KMS-11 (cell line): ENCODE measurements around the gene FAM241B.
A peak's percentile ranks its signal among the peaks of the same experiment; 100 is the strongest.

Experiments used
- H2AFZ ChIP-seq: fragments of 200-600 bp; sonication (generic); 2 replicates; pipeline ENCODE4 v1.6.1; 2016; ENCODE audit warnings: antibody characterized with exemption, mixed run types, low read depth
- H3K27ac ChIP-seq: fragments of 200-600 bp; sonication (generic); 2 replicates; pipeline ENCODE4 v1.6.1; 2016; ENCODE audit warnings: mild to moderate bottlenecking, mixed run types
- H3K27me3 ChIP-seq: fragments of 200-600 bp; sonication (generic); 2 replicates; pipeline ENCODE4 v1.6.1; 2017; ENCODE audit warnings: mild to moderate bottlenecking, low read depth, mixed run types, moderate library complexity; ENCODE audit not compliant: insufficient read depth
- H3K36me3 ChIP-seq: fragments of 200-600 bp; sonication (generic); 2 replicates; pipeline ENCODE4 v1.6.1; 2017; ENCODE audit warnings: mild to moderate bottlenecking, mixed run types; ENCODE audit not compliant: insufficient read depth
- H3K4me1 ChIP-seq: fragments of 200-600 bp; sonication (generic); 2 replicates; pipeline ENCODE4 v1.6.1; 2016; ENCODE audit warnings: mild to moderate bottlenecking, low read depth, mixed run types; ENCODE audit not compliant: poor library complexity, severe bottlenecking
- H3K4me2 ChIP-seq: fragments of 200-600 bp; sonication (generic); 2 replicates; pipeline ENCODE4 v1.7.0; 2016; ENCODE audit warnings: mild to moderate bottlenecking, mixed run types
- H3K4me3 ChIP-seq: fragments of 200-600 bp; sonication (generic); IDR thresholded peaks from 2 replicates; pipeline ENCODE4 v1.6.1; 2017; ENCODE audit warnings: low read depth, low read length, mixed read lengths; ENCODE audit not compliant: insufficient read depth
- H3K79me2 ChIP-seq: fragments of 200-600 bp; sonication (generic); 2 replicates; pipeline ENCODE4 v1.6.1; 2016; ENCODE audit warnings: low read depth, mixed run types; ENCODE audit not compliant: insufficient read depth
- H3K9ac ChIP-seq: fragments of 200-600 bp; sonication (generic); 2 replicates; pipeline ENCODE4 v1.6.1; 2016; ENCODE audit warnings: mild to moderate bottlenecking, mixed run types
- H4K20me1 ChIP-seq: fragments of 200-600 bp; sonication (generic); 2 replicates; pipeline ENCODE4 v1.6.1; 2016; ENCODE audit warnings: mild to moderate bottlenecking, mixed run types; ENCODE audit not compliant: insufficient read depth
- TF ChIP-seq, protein P1 (sequence below): fragments of 200-600 bp; sonication (generic); conservative IDR thresholded peaks from 2 replicates; pipeline ENCODE4 v1.6.1; 2017; ENCODE audit warnings: low read depth, mild to moderate bottlenecking, antibody characterized with exemption, low read length, moderate library complexity, mixed read lengths

FAM241B gene

DNA sequence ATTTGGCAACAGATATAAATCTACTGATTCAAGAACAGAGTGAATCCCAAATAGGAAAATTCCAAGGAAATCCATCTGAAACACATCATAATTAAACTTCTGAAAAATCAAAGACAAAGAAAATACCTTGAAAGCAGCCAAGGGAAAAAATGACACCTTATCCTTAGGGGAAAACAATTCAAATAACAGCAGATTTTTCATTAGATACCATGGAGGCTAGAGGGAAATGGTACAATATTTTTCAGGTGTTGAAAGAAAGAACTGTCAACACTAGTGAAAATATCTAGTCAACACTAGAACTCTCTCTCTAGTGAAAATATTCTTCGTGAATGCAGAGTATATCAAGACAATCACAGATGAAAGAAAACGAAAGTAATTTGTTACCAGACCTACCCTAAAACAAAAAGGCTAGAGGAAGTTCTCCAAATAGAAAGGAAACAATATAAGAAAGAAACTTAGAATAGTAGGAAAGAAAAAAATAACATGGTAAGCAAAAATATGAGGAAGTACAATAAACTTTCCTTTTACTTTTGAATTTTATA lies 5.7 kb upstream of the FAM241B start:
- TF ChIP-seq, protein P1, sequence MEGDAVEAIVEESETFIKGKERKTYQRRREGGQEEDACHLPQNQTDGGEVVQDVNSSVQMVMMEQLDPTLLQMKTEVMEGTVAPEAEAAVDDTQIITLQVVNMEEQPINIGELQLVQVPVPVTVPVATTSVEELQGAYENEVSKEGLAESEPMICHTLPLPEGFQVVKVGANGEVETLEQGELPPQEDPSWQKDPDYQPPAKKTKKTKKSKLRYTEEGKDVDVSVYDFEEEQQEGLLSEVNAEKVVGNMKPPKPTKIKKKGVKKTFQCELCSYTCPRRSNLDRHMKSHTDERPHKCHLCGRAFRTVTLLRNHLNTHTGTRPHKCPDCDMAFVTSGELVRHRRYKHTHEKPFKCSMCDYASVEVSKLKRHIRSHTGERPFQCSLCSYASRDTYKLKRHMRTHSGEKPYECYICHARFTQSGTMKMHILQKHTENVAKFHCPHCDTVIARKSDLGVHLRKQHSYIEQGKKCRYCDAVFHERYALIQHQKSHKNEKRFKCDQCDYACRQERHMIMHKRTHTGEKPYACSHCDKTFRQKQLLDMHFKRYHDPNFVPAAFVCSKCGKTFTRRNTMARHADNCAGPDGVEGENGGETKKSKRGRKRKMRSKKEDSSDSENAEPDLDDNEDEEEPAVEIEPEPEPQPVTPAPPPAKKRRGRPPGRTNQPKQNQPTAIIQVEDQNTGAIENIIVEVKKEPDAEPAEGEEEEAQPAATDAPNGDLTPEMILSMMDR = no peak
- no peak overlapping the region for H2AFZ ChIP-seq
- no peaks in the 10 kb centered on the region for H3K36me3 ChIP-seq
- no peak overlapping the region for H3K27ac ChIP-seq
- no peaks in the 10 kb centered on the region for H4K20me1 ChIP-seq
- H3K4me2 ChIP-seq = no peak overlapping the region
- no peaks in the 10 kb centered on the region for H3K27me3 ChIP-seq
- H3K4me1 ChIP-seq = no peaks in the 10 kb centered on the region
- no peak overlapping the region for H3K4me3 ChIP-seq
- H3K9ac ChIP-seq = no peak overlapping the region
- no peaks in the 10 kb centered on the region for H3K79me2 ChIP-seq

DNA sequence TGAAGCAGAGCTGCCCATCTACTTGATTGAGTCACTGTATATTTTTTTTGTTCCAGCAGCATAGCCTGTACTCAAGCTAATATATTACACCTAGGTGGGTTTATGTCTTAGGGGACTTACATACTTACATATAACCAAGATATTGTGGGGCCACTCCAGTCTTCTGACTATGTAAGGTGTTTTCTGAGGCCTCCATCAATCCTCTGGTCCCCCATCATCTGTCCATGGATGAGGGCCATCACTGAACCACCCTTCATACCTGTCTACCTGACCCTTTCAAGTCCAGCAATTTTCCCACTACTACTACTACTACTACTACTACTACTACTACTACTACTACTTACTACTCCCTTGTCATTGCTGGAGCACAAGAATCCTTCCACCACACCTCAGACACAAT lies 3.2 kb upstream of the FAM241B start:
- Histone ChIP-seq H2AFZ (no peak overlapping the region), H3K4me2 (no peak overlapping the region), H3K27me3 (no peaks in the 10 kb centered on the region), H3K36me3 (no peaks in the 10 kb centered on the region), H3K4me3 (no peak overlapping the region), H3K9ac (no peak overlapping the region), H3K79me2 (no peaks in the 10 kb centered on the region), H3K27ac (no peak overlapping the region), H3K4me1 (no peaks in the 10 kb centered on the region), H4K20me1 (no peaks in the 10 kb centered on the region)
- TF ChIP-seq, protein P1 = no peak

DNA sequence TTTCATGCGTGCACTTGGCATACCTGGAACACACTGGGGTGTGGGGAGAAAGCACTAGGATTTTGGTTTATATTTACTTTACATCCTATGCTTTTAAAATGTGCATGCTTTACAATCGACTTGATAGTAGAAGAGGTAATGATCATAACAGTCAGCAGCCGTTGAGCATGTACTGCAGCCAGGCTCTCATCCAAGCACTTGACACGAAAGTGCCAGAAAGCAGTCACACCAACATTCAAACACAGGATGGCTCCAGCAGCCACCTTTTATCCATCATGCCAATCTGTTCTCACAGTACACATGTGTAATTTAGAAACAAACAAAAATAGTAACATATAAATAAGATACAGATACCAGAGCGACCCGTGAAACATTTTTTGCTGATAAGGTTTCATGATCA lies 1.2 kb upstream of the FAM241B start:
- Histone ChIP-seq H3K27me3 (no peaks in the 10 kb centered on the region), H3K4me3 (no peak overlapping the region), H4K20me1 (no peaks in the 10 kb centered on the region), H3K36me3 (no peaks in the 10 kb centered on the region), H3K9ac (no peak overlapping the region), H2AFZ (no peak overlapping the region), H3K79me2 (no peaks in the 10 kb centered on the region), H3K4me1 (no peaks in the 10 kb centered on the region), H3K27ac (no peak overlapping the region), H3K4me2 (no peak overlapping the region)
- TF ChIP-seq, protein P1 = no peak

DNA sequence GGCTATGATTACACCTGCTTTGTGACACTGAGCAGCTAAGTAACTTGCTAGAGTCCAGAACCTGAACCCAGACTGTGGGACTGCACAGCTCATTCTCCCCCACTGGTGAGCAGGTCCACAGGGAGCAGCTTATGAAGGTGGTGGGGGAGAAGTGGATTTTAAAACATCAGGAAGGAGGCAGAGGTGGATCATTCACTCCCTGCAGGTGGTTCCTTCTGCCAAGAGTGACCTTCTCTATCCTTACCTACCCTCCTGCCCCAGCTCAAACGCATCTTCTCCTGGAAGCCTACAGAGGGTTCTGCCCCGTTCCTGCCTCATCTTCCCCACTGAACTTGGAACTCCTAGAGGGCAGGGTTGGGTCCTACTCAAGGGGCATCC lies 539 bp upstream of the FAM241B start:
- Histone ChIP-seq H3K4me3 (no peak overlapping the region), H3K9ac (no peak overlapping the region)

More for the DNA sequence above, 539 bp upstream of the FAM241B start:
- TF ChIP-seq, protein P1 = no peak
- H3K4me2 ChIP-seq = peak overlapping the region; percentile 78; the same call in 1 of the 2 replicates
- no peaks in the 10 kb centered on the region for H4K20me1 ChIP-seq
- no peaks in the 10 kb centered on the region for H3K4me1 ChIP-seq
- no peak overlapping the region for H3K27ac ChIP-seq
- H3K79me2 ChIP-seq = no peaks in the 10 kb centered on the region
- H3K36me3 ChIP-seq = no peaks in the 10 kb centered on the region
- H3K27me3 ChIP-seq = no peaks in the 10 kb centered on the region
- peak overlapping the region; percentile 76 for H2AFZ ChIP-seq
